H1 (cell line): Measurements from ENCODE around the gene CCDC63. TPM values are rescaled to one million over a fixed set of nuclear protein-coding genes. Genes with fewer than 3 reads are reported as not detected.

Source experiments
- CTCF ChIP-seq, 3 experiments: IDR thresholded peaks; 1 replicate in 2 of 3; 2 replicates in 1 of 3; pipeline versions ENCODE4 v1.5.1 to v1.6.1; 2011; ENCODE audit warnings: low read length in 3 of 3, mild to moderate bottlenecking in 3 of 3, inconsistent platforms in 2 of 3, low read depth in 1 of 3, moderate library complexity in 1 of 3; ENCODE audit not compliant: insufficient read depth in 1 of 3; ENCODE audit errors: control extremely low read depth in 1 of 3
- SIRT6 ChIP-seq: IDR thresholded peaks from one replicate; pipeline ENCODE4 v1.7.1; 2012; ENCODE audit warnings: low read length, inconsistent platforms
- polyA plus RNA-seq, 7 experiments: library from polyadenylated mRNA; depleted of rRNA in 3 of 7; stranded (reverse) in 5 of 7; unstranded in 2 of 7; fragments of >200 nt in 5 of 7; fragments of 200-250 nt in 2 of 7; gene quantifications; 1 replicate in 5 of 7; 2 replicates in 1 of 7; 4 replicates in 1 of 7; pipeline versions ENCODE4 v1.2.1 to v1.2.3, GENCODE V29; 2011 to 2013; ENCODE audit warnings: missing spikeins in 2 of 7, mixed read lengths in 2 of 7
- total RNA-seq: library from RNA; stranded (reverse); fragmentation: NEBNext Ultra II Directional; extraction: Animal tissue kit (Norgen Biotek cat#: 25700); gene quantifications from 2 replicates; pipeline ENCODE4 v1.2.1, GENCODE V29; 2021

Gene CCDC63
- total and polyA plus RNA-seq, 2 of the 8 experiments (the other 6 are each of a cell fraction or from before 2014, with no cell fraction given), result 0.42 to 0.93 TPM

- no peak for TF ChIP-seq CTCF (IDR thresholded peaks at IDR 0.05; ENCODE audit: control extremely low read depth in 1 of 3, insufficient read depth in 1 of 3, low read depth in 1 of 3, low read length in 3 of 3)
- TF ChIP-seq SIRT6, result no peak
- TF ChIP-seq, all 59 proteins: peak for 0
Measured at GRCh38 chr12:110824342-110824741, 22.4 kb upstream of the CCDC63 start (continued).
